Central memory CD4-positive, alpha-beta T cell (primary cell): ENCODE measurements around the gene EDC4.
A peak's percentile ranks its signal among the peaks of the same experiment; 100 is the strongest.

ENCODE experiments used
- DNase-seq: peaks from one replicate; pipeline ENCODE4 v3.0.0; 2022

Gene EDC4

DNA sequence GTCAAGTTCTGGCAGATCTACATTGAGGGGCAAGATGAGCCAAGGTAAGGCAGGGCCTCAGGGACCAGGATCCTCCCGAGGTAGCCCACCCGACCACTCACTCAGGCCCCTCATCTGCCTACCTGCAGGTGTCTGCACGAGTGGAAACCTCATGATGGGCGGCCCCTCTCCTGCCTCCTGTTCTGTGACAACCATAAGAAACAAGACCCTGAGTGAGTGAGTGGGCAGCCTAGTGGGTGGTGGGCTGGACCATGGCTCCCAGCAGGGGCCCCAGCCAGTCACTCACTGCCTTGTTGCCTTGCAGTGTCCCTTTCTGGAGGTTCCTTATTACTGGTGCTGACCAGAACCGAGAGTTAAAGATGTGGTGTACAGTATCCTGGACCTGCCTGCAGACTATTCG is 5.4 kb downstream of the EDC4 start:
- no peak for DNase-seq

DNA sequence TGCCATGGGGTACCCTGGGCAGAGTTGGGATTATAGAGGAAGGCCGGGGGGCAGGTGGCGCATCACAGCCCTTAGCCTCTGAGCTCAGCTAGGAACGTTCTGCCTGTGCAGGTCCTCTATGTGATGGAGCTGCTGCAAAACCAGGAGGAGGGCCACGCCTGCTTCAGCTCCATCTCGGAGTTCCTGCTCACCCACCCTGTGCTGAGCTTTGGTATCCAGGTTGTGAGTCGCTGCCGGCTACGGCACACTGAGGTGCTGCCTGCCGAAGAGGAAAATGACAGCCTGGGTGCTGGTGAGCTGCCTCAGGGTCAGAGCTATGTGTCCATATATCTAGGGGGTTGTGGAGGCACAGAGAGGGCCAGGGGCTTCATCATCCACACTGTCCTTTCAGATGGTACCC is 6.0 kb downstream of the EDC4 start:
- no peak for DNase-seq

DNA sequence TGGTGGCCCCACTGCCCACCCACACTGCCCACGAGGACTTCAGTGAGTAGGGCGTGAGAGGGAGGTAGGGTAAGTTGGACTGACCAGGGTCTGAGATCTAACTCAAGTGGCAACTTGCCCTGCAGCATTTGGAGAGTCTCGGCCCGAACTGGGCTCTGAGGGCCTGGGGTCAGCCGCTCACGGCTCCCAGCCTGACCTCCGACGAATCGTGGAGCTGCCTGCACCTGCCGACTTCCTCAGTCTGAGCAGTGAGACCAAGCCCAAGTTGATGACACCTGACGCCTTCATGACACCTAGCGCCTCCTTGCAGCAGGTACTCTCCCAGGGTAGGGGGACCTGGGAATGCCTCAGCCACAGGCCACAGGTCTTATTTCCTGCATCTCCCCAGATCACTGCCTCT is 6.6 kb downstream of the EDC4 start:
- DNase-seq: no peak

DNA sequence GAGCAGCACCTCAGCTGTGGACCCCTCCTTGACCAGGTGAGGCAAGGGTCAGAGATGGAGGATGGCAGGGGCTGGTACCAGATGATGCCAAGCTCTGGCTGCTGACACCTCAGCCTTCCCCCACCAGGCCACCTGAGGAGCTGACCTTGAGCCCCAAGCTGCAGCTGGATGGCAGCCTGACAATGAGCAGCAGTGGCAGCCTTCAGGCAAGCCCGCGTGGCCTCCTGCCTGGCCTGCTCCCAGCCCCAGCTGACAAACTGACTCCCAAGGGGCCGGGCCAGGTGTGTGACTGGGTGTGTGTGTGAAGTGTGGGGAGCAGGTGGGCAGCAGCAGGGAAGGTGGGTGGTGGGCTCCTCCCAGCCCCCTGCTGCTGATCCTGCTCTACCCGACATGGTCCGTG is 7.1 kb downstream of the EDC4 start:
- no peak for DNase-seq

DNA sequence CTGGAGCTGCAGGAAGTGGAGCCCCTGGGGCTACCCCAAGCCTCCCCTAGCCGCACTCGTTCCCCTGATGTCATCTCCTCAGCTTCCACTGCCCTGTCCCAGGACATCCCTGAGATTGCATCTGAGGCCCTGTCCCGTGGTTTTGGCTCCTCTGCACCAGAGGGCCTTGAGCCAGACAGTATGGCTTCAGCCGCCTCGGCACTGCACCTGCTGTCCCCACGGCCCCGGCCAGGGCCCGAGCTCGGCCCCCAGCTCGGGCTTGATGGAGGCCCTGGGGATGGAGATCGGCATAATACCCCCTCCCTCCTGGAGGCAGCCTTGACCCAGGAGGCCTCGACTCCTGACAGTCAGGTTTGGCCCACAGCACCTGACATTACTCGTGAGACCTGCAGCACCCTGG is 7.7 kb downstream of the EDC4 start:
- DNase-seq: no peak

DNA sequence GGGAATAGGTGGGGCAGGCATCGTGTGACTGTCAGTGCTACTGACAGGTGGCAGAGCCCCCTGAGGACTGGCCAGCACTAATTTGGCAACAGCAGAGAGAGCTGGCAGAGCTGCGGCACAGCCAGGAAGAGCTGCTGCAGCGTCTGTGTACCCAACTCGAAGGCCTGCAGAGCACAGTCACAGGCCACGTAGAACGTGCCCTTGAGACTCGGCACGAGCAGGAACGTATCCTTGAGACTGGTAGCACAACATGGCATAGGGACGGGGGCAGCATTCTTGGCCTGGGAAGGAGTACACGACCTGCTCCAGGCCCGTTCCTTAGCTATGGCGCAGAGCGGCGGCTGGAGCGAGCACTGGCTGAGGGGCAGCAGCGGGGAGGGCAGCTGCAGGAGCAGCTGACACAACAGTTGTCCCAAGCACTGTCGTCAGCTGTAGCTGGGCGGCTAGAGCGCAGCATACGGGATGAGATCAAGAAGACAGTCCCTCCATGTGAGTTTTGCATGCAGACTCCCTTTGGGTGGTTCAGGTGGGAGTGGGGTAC is 8.8 kb downstream of the EDC4 start:
- DNase-seq: no peak

DNA sequence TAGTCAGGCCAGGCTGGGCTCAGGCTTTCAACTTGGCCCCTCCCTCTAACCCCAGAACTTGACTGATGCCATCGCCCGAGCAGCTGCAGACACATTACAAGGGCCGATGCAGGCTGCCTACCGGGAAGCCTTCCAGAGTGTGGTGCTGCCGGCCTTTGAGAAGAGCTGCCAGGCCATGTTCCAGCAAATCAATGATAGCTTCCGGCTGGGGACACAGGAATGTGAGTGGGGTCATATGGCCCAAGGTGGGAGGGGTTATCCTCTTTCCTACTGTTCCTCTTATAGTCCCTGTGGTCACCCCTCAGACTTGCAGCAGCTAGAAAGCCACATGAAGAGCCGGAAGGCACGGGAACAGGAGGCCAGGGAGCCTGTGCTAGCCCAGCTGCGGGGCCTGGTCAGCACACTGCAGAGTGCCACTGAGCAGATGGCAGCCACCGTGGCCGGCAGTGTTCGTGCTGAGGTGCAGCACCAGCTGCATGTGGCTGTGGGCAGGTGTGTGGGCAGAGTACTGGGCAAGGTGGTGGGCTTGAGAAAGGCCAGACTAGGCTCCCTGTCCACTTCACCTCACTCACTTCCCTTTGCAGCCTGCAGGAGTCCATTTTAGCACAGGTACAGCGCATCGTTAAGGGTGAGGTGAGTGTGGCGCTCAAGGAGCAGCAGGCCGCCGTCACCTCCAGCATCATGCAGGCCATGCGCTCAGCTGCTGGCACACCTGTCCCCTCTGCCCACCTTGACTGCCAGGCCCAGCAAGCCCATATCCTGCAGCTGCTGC is 9.7 kb downstream of the EDC4 start:
- DNase-seq: no peak

DNA sequence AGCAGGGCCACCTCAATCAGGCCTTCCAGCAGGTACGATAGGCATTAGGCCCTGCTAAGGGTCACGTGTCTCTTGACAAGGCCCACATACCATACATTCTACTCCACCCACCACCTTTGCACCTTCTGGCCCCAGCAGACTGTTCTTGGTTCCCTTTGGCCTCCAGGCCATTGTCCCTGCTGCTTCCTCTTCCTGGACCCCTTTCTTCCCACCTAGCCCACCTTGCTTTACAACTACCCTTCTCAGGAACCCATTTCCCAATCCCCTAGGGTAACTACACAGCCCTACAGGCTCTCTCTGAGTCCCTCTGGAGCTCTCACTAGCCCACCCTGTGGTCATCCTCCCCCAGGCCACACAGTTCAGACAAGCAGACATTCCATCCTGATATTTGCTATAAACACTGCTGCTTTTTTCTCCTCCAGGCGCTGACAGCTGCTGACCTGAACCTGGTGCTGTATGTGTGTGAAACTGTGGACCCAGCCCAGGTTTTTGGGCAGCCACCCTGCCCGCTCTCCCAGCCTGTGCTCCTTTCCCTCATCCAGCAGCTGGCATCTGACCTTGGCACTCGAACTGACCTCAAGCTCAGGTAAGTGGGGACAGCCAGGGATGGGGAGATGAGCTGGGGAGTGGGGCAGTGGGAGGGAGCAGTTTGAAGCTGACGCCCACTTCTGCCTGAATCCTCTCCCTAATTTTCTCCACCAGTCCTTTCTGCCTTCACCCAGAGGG is 10.5 kb downstream of the EDC4 start:
- DNase-seq: no peak

DNA sequence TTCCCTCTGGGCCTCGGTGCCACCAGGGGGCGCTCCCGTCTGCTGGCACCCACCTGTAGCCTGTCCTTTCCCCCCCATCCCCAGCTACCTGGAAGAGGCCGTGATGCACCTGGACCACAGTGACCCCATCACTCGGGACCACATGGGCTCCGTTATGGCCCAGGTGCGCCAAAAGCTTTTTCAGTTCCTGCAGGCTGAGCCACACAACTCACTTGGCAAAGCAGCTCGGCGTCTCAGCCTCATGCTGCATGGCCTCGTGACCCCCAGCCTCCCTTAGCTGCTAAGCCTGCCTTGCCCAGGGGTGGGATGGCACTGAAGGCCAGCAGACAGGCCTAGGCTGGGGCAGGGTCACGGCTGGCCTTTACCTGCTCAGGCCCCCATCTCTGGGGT is 11.0 kb downstream of the EDC4 start:
- peak; percentile 63 for DNase-seq

DNA sequence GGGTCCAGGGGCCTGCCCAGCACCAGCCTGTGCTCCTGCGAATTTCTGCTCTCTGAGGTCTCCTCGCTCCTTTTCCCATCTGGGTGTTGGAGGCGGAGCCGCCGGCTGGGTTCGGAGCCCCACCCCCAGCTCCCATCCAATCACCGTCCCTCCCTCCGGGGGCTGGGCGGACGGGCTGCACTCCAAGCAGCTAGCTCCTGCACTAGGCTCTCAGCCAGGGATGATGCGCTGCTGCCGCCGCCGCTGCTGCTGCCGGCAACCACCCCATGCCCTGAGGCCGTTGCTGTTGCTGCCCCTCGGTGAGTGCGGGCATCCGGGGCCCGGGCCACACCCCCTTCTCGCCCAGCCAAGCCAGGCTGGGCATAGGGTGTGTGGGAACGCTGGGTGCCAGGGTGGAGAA is 11.8 kb downstream of the EDC4 start, which contains the start of gene NRN1L:
Gene NRN1L, plus strand, starts transcription at position 202 of the 400 bp plus-strand sequence. Its CDS starts 19 bp downstream, at position 221.
- no peak for DNase-seq

DNA sequence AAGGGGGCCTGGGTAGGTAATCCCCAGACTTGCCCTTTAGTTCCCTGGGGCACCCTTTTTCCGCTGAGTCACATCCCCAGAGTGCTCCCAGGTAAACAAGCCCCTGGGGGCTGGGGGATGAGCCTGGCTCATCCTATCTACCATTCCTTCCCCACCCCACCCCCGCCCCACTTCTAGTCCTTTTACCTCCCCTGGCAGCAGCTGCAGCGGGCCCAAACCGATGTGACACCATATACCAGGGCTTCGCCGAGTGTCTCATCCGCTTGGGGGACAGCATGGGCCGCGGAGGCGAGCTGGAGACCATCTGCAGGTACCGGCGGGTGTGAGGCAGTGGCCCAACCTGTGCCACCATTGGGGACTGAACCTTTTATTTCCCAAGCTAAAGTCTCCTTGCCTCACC is 12.7 kb downstream of the EDC4 start:
- DNase-seq: no peak

DNA sequence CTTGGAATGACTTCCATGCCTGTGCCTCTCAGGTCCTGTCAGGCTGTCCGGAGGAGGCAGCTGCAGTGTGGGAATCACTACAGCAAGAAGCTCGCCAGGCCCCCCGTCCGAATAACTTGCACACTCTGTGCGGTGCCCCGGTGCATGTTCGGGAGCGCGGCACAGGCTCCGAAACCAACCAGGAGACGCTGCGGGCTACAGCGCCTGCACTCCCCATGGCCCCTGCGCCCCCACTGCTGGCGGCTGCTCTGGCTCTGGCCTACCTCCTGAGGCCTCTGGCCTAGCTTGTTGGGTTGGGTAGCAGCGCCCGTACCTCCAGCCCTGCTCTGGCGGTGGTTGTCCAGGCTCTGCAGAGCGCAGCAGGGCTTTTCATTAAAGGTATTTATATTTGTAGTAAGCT is 13.1 kb downstream of the EDC4 start:
- DNase-seq: no peak

DNA sequence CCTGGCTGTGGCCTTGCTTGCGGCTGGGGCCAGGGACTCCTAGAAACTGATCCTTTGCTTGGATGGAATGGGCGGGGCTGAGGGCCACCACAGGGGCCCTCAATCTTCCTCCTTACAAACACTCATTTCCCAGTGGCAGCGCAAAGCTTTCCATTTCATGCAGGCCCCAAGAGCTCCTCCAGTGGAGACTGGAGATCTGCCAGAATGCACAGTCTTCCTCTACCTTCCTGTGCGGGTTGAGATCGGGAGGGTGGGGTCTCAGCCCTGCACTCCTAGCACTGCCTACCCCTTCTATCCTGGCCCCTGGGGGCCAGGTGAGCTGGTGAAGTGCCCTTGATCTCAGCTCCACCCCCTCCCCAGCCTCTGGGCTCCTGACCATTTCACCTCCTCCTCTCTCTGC is 13.5 kb downstream of the EDC4 start:
- DNase-seq: no peak

DNA sequence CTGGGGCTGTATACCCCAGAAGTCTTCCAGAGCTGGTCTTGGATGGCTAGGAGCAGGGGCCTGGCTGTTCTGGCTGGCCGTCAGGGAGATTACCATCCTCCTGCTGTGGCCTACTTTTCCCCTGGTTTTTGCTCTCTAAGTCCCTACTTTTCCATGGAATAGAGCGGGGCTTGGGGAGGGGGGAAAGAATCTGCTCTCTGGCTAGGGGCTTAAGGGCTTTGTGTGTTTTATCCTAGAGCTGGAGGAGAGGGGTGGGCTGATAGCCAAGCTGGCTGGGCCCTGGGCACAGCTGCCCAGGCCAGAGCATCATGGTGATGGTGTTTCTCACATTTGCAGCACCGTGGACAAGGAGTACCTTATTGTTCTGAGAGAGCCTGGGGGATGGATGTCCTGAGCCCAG is 15.5 kb downstream of the EDC4 start:
- DNase-seq: no peak

DNA sequence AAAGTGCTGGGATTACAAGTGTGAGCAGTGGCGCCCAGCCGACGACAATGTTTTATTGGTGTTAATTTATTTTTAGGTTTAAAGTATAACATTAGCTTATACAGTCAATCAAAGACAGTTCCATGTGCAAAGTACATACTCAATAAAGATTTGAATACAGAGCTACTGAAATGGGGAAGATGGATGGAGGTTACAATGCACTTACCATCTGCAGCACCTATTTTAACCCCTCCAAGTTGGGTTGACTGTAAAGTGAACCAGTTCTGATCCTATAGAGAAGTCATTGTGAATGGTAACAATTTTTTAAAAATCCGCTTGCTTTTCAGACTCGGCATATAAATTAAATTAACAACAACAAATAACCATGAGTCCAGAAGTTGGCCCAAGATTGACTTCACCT is 19.5 kb downstream of the EDC4 start:
- no peak for DNase-seq

DNA sequence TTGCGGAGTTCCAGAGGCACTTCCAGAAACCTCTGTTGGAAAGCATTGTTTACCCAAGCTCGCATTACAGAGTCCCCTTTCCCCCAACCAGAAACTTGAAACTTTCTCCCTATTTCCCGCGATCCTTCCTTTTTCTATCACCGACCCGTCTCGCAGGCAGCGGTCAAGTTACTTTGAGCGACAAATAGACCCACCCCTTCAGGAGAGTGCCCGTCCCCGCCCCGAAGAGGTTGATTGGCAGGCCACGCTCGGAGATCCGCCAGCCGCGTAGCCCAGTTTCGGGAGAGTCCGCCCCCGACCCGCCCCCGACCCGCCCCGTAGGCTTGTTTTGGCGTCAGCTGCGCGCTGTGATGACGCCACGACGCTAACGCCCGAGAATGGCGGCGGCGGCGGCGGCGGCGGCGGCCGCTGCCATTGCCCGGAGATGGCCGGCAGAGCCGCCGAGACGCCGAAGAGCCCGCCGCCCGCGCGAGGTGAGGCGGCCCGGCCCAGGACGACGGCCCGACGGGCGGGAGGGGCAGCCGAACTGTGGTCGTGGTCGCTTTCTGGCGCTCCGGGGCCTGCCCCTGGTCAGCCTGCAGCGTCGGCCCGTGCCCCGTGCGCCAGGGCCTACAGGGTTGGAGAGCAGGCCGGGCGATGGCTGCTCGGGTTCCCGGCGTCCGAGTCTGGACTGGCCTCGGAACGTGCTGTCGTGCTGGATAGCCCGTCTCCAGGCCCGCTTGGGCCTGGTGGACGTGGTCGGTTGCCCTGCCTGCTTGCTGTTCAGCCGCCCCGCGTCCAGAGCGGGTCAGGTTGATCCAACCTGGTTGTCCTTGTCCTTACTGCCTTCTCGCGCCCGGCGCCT is 20.3 kb downstream of the EDC4 start, which contains the start of gene PSKH1:
Gene PSKH1, plus strand, starts transcription at position 356 of the 844 bp plus-strand sequence. CDS start 15,496 bp downstream, outside the sequence.
- DNase-seq: peak; percentile 85

DNA sequence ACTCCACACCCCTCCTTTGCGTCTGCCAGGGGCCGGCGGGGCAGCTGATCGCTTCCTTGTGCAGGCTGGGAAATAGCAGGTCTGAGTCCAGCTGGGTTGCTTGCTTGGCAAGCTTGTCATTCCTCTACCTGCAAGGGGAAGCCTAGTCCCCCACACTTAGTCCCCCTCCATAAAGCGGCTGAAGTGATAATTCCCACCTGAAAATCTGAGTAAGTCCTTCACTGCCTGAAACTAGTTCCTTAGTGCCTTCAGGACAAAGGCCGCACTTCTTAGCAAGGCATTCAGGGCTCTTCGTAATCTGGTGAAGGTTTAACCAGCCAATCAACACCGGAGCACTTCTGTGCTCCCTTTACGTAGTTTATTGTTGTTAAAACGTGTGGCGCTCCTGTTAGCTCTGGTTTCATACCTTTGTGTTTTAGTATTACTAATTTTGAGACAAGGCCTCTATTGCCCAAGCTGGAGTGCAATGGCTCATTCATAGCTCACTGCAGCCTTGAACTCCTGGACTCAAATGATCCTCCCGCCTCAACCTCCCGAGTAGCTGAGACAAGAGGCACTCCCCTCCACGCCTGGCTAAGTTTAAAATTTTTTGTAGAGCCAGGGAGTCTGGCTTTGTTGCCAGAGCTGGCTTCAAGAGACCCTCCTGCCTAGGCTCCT is 21.0 kb downstream of the EDC4 start:
- no peak for DNase-seq

DNA sequence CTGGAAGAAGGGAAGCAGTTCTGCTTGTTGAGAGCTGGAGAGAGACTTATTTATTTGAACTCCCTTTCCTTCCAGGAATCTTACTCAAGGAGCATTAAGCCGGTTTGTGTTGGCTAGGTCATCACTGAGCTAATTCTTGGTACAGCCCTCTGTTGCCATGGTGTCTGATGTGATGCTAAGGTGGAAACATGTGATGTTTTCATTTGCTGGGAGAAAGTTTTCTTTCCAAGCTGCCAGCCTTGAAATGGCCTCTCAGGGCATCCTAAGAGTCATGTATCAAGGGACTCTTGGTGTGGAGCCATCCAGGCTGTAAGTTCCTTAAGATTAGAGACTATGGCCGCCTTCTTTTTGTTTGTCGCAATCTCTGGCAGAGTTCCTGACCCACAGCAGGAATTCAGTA is 24.4 kb downstream of the EDC4 start:
- DNase-seq: no peak

DNA sequence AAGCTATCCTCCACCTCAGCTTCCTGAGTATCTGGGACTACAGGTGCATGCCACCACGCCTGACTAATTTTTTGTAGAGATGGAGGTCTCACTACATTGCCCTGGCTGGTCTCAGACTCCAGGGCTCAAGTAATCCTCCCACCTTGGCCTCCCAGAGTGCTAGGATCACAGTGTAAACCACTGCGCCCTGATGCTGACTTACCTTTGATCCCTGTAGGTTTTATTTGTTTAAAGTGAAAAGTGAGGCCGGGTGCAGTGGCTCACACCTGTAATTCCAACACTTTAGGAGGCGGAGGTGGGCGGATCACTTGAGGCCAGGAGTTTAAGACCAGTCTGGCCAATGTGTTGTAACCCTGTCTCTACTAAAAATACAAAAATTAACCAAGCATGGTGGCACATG is 28.9 kb downstream of the EDC4 start:
- DNase-seq: no peak

DNA sequence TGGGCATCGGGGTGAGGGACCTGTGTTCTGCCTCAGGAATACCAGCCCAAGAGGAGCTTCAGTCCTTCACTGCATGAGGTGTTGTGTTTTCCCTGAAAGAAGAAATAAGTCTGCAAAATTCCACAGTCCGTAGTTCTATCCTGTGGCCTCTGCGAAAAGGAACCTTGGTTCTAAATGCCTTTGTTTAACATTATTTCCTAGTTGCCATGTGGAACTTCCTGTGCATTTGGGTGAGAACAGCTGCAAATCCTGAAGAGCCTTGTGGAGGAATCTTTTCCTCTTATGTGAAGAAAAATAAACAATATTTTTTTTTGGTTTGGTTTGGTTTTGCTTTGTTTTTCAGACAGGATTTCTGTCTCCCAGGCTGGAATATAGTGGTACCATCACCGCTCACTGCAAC is 30.0 kb downstream of the EDC4 start:
- DNase-seq: no peak

DNA sequence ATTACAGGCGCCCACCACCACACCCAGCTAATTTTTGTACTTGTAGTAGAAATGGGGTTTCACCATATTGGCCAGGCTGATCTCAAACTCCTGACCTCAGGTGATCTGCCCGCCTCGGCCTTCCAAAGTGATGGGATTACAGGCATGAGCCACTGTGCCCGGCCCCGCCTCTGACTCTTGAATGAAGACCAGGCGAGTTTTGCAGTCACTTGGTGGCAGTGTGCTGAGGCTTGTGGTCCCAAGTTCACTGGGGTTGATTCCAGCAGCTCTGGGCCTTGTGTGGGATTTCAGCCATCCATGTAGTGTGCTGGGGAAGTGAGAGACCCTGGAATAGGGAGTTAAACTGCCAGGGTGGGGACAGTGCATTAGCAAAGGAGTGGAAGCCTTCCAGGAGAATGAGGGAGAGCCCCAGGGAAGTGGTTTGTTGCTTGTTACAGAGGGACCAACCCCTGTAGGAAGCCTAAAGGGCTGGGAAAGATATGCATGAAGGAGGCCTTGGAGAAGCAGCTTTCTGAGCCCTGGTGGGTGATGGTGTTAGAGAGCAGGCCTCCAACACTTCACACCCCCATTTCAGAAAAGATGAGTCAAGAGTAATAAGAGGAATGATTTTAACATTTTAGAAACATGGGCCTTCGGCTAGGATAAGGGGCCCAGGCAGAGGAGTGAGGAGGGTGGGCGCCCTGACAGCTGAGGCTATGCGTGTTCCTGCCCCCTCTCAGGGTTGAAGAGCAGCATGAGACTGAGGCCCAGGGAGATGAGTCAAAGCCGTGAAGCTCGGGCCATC is 34.7 kb downstream of the EDC4 start:
- DNase-seq: no peak
